HG02610 (cell line): Measurements from ENCODE around the gene SLC25A11.

Experiments
- ATAC-seq: cut with Tn5 transposase; IDR thresholded peaks from one replicate; pipeline ENCODE4 v1.9.1; 2021; ENCODE audit warnings: mild to moderate bottlenecking, moderate library complexity; ENCODE audit not compliant: unreplicated experiment

The SLC25A11 gene

DNA sequence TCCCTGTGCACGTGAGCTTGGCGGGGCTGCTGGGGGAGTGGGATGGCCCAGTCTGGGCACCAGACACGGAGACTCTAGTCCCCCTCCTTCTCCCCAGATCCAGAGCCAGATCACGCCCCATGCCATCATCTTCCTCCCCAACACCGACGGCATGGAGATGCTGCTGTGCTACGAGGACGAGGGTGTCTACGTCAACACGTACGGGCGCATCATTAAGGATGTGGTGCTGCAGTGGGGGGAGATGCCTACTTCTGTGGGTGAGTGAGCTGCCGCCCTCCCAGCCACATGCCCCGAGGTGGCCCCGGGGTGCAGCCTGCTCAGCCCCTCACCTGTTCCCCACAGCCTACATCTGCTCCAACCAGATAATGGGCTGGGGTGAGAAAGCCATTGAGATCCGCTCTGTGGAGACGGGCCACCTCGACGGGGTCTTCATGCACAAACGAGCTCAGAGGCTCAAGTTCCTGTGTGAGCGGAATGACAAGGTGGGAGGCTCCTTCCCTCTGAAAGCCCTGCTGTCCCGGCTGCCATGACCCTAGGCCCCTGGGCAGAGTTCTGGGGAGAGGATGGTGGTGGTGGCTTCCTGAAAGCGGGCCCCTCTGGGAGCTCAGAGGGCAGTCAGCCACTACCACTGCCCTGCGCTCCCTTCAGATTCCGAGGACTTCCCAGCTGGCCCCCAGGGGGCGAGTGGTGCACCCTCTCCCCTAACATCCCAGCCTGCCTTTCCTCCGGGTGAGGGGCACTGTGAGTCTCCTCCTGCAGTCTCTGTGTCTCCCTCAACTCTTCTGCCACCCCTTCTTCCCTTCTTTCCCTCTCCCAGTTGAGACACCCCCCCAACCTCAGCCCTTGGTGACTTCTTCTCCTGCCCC lies 43.3 kb downstream of the SLC25A11 start:
- ATAC-seq: no peak

DNA sequence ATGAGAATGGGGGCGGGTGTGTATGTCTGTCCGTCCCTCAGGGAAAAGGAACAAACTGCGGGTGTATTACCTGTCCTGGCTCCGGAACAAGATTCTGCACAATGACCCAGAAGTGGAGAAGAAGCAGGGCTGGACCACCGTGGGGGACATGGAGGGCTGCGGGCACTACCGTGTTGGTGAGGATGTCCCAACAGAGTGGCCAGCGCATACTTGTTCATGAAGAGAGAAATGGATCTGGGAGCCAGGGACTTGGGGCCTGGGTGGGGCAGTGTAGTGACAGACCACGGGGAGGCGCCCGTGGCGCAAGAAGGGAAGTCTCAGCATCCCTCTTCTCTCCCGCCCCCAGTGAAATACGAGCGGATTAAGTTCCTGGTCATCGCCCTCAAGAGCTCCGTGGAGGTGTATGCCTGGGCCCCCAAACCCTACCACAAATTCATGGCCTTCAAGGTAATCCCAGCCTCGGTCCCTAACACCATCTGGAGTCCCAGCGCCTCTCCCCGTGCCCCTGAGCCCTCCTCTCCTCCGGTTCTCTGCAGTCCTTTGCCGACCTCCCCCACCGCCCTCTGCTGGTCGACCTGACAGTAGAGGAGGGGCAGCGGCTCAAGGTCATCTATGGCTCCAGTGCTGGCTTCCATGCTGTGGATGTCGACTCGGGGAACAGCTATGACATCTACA lies 44.1 kb downstream of the SLC25A11 start:
- ATAC-seq: no peak

DNA sequence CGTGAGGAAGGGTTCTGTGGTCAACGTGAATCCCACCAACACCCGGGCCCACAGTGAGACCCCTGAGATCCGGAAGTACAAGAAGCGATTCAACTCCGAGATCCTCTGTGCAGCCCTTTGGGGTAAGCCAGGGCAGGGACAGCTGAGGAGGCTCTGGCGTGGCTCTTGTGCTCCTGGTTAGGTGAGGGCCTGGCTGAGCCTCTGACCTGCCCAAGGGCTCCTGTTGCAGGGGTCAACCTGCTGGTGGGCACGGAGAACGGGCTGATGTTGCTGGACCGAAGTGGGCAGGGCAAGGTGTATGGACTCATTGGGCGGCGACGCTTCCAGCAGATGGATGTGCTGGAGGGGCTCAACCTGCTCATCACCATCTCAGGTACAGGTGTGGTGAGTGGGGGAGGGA lies 44.7 kb downstream of the SLC25A11 start:
- ATAC-seq: no peak

DNA sequence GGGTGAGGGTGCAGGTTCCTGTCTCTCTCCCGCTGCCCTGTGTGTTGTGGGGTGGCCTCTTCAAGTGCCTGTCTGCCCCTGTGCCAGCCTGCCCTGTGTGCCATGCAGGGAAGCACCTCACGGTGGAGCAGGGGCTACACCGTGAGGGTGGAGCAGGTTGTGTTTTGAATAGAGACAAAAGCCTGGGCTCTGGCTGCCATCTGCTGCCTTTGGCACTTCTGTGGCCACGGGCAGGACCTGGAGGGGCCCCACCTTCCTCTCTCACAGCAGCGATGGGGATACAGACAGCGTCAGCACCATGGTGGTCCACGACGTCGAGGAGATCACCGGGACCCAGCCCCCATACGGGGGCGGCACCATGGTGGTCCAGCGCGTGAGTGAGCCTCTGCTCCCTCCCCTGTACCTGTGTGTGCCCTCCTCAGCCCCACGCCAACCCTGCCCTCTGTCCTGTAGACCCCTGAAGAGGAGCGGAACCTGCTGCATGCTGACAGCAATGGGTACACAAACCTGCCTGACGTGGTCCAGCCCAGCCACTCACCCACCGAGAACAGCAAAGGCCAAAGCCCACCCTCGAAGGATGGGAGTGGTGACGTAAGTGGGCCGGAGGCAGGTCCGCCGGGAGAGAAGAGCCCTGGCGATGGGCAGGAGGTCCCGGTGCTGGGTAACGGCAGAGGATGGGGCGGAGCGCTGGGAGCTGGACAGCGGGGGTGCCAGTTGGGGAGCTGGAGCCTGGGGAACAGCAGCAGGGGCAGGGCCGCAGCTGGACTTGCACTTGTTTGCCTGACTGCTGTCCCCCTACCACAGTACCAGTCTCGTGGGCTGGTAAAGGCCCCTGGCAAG lies 45.9 kb downstream of the SLC25A11 start:
- no peak for ATAC-seq

DNA sequence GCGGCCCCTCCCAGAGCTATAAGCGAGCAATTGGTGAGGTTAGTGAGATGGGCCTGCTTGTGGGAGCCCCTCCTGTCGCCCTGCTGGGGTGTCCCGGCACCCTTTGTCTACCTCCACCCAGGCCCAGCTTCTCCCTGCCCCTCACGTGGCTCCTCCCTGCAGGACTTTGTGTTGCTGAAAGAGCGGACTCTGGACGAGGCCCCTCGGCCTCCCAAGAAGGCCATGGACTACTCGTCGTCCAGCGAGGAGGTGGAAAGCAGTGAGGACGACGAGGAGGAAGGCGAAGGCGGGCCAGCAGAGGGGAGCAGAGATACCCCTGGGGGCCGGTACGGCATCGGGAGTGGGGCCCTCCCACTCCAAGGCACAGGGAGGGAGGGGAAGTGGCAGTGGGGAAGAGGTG lies 46.6 kb downstream of the SLC25A11 start:
- ATAC-seq: no peak

DNA sequence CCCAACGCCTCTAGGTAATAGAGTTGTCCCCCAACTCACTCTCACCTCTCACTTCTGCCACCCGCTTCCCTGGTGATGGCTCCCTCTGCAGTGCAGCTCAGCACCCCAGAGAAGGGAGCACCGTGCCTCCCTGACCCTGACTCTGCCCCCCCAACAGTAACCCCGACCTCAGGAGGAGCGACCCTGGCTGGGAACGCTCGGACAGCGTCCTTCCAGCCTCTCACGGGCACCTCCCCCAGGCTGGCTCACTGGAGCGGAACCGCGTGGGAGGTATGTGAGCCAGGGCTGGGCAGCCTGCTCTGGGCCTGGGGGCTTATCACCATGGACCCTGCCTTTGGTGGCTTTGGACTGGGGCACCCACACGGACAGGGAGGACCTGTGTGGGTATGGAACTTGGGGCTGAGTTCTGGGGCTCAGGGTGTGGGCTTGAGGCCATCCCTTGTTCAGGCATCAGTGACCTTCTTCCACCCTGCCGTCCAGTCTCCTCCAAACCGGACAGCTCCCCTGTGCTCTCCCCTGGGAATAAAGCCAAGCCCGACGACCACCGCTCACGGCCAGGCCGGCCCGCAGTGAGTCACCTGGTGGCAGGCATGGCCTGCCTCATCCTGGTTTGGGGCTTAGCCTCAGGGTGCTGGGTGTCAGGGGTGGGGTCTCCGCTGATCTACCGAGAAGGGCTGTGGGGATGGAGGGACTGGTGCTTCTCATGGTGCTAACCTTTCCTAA lies 47.2 kb downstream of the SLC25A11 start:
- ATAC-seq: no peak

DNA sequence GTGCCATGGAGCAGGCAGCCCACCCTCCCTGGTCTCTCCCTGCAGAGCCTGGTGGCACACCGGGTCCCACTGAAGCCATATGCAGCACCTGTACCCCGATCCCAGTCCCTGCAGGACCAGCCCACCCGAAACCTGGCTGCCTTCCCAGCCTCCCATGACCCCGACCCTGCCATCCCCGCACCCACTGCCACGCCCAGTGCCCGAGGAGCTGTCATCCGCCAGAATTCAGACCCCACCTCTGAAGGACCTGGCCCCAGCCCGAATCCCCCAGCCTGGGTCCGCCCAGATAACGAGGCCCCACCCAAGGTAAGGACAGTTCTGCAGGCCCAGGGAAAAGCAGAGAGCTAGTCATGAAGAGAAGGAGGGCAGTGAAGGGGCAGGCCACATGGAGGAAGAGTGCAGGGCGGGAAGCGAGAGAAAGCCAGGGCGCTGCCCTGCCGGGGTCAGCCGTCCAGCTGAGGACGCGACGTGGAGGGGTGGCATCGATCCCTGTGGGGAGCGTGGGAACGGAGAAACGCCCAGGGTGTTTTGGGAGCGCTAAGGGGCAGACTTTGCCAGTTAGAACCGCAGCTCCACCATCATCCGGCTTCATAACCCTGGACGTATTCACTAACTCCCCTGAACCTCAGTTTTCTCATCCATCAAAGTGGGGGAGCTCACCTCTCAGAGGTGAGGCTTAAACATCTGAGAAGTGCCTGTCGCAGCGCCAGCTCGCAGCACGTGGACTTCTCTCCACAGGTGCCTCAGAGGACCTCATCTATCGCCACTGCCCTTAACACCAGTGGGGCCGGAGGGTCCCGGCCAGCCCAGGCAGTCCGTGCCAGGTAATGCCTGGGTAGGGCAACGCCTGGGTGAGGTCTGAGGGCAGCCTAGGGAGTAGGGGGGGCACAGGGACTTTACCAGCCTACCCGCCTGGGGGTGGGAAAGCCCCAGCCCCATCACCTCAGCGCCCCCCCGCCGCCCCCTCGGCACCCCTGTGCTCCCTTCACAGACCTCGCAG lies 48.1 kb downstream of the SLC25A11 start:
- ATAC-seq: no peak

DNA sequence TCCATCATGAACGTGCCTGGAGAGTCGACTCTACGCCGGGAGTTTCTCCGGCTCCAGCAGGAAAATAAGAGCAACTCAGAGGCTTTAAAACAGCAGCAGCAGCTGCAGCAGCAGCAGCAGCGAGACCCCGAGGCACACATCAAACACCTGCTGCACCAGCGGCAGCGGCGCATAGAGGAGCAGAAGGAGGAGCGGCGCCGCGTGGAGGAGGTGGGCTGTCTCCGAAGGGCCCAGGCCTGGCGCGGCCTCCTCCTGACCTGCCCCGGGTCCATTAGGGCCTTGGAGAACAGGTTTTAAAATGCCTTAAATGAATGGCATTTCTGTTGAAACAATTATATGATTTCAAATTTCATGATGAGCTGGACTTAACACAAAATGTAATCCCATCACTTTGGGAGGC lies 52.3 kb downstream of the SLC25A11 start:
- ATAC-seq: no peak
